PFSK-1 (cell line): ENCODE measurements around the gene CDK2AP2.

Experiments
- FOXP2 ChIP-seq: optimal IDR thresholded peaks from 2 replicates; pipeline ENCODE3; 2011; ENCODE audit warnings: borderline replicate concordance, control low read depth, inconsistent platforms; ENCODE audit not compliant: insufficient read depth; ENCODE audit errors: extremely low read length, extremely low read depth
- POLR2AphosphoS5 ChIP-seq: IDR thresholded peaks from 2 replicates; pipeline ENCODE4 v1.6.1; 2012; ENCODE audit warnings: low read depth, mild to moderate bottlenecking, control low read depth, low read length, moderate library complexity
- SIN3A ChIP-seq: IDR thresholded peaks from 2 replicates; pipeline ENCODE4 v1.6.1; 2012; ENCODE audit warnings: mild to moderate bottlenecking, low read length, moderate library complexity, borderline replicate concordance; ENCODE audit not compliant: insufficient read depth
- TAF1 ChIP-seq: IDR thresholded peaks from 2 replicates; pipeline ENCODE4 v1.6.1; 2012; ENCODE audit warnings: low read length, control low read depth, borderline replicate concordance; ENCODE audit not compliant: insufficient read depth
- TF ChIP-seq, protein P1 (sequence below), 2 experiments: IDR thresholded peaks; 2 replicates each; pipeline versions ENCODE4 v1.6.1 to v1.8.0; 2011 to 2012; ENCODE audit warnings: low read depth in 2 of 2, low read length in 2 of 2, control low read depth in 1 of 2, inconsistent platforms in 1 of 2, mild to moderate bottlenecking in 1 of 2, moderate library complexity in 1 of 2; ENCODE audit not compliant: insufficient read depth in 1 of 2

DNA sequence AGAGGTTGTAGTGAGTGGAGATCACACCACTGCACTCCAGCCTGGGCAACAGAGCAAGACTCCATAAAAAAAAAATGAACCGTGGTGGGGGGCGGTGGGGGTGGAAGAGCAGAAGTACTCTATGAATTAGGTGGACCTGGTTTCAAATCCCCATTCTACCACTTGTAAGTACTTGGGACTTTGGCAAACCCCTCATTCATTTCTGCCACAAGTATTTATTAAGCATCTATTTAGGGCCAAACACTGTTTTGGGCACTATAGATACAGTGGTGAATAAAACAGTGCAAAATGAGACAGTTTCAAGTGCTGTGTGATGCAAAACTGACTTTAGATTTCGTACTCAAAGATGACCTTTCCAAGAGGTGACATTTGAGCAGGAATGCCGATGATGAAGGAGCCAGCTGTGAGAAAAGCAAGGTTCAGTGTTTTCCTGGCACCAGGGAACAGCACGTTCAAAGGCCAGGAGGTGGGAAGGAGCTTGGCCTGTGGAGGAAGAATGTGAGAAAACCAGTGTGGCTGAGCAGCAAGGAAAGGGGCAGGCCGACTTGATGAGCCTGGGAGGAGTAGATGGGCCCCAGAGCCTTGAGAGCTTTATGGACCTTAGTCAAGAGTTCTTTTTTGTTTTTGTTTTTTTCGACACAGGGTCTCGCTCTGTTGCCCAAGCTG is 37.5 kb downstream of the CDK2AP2 start:
- TF ChIP-seq SIN3A (no peak), TAF1 (no peak), POLR2AphosphoS5 (no peak), FOXP2 (no peak)
- TF ChIP-seq, protein P1, sequence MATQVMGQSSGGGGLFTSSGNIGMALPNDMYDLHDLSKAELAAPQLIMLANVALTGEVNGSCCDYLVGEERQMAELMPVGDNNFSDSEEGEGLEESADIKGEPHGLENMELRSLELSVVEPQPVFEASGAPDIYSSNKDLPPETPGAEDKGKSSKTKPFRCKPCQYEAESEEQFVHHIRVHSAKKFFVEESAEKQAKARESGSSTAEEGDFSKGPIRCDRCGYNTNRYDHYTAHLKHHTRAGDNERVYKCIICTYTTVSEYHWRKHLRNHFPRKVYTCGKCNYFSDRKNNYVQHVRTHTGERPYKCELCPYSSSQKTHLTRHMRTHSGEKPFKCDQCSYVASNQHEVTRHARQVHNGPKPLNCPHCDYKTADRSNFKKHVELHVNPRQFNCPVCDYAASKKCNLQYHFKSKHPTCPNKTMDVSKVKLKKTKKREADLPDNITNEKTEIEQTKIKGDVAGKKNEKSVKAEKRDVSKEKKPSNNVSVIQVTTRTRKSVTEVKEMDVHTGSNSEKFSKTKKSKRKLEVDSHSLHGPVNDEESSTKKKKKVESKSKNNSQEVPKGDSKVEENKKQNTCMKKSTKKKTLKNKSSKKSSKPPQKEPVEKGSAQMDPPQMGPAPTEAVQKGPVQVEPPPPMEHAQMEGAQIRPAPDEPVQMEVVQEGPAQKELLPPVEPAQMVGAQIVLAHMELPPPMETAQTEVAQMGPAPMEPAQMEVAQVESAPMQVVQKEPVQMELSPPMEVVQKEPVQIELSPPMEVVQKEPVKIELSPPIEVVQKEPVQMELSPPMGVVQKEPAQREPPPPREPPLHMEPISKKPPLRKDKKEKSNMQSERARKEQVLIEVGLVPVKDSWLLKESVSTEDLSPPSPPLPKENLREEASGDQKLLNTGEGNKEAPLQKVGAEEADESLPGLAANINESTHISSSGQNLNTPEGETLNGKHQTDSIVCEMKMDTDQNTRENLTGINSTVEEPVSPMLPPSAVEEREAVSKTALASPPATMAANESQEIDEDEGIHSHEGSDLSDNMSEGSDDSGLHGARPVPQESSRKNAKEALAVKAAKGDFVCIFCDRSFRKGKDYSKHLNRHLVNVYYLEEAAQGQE (IDR thresholded peaks at IDR 0.05; ENCODE audit: insufficient read depth in 1 of 2, low read depth in 2 of 2, low read length in 2 of 2) = no peak
